Subcutaneous adipose tissue (tissue), 4 donors: Measurements from ENCODE around the gene NPAS3. TPM values are rescaled to one million over a fixed set of nuclear protein-coding genes. Genes with fewer than 3 reads are reported as not detected.

Experiments used
- total RNA-seq, 4 donors: library from RNA; depleted of rRNA; stranded (reverse); fragments of >200 nt; gene quantifications; one replicate each; pipeline ENCODE4 v1.1.0, GENCODE V29; 2016
- TF ChIP-seq, protein P1 (sequence below): fragments of 450-650 bp; IDR thresholded peaks from one replicate; pipeline ENCODE4 v1.5.1; 2016; ENCODE audit warnings: low read depth, mild to moderate bottlenecking, control low read depth, antibody characterized with exemption, moderate library complexity

The NPAS3 gene
- total RNA-seq, 4 donors from 2014 or later: 0.51 to 1.3 (median 1.0) TPM

- TF ChIP-seq, protein P1, sequence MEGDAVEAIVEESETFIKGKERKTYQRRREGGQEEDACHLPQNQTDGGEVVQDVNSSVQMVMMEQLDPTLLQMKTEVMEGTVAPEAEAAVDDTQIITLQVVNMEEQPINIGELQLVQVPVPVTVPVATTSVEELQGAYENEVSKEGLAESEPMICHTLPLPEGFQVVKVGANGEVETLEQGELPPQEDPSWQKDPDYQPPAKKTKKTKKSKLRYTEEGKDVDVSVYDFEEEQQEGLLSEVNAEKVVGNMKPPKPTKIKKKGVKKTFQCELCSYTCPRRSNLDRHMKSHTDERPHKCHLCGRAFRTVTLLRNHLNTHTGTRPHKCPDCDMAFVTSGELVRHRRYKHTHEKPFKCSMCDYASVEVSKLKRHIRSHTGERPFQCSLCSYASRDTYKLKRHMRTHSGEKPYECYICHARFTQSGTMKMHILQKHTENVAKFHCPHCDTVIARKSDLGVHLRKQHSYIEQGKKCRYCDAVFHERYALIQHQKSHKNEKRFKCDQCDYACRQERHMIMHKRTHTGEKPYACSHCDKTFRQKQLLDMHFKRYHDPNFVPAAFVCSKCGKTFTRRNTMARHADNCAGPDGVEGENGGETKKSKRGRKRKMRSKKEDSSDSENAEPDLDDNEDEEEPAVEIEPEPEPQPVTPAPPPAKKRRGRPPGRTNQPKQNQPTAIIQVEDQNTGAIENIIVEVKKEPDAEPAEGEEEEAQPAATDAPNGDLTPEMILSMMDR: no peak
These were observed 393.8 kb downstream of the NPAS3 start for GRCh38 chr14:33332497-33332896.

GRCh38 chr14:33335366-33335765 lies 396.7 kb downstream of the NPAS3 start:
- TF ChIP-seq, protein P1: no peak

DNA sequence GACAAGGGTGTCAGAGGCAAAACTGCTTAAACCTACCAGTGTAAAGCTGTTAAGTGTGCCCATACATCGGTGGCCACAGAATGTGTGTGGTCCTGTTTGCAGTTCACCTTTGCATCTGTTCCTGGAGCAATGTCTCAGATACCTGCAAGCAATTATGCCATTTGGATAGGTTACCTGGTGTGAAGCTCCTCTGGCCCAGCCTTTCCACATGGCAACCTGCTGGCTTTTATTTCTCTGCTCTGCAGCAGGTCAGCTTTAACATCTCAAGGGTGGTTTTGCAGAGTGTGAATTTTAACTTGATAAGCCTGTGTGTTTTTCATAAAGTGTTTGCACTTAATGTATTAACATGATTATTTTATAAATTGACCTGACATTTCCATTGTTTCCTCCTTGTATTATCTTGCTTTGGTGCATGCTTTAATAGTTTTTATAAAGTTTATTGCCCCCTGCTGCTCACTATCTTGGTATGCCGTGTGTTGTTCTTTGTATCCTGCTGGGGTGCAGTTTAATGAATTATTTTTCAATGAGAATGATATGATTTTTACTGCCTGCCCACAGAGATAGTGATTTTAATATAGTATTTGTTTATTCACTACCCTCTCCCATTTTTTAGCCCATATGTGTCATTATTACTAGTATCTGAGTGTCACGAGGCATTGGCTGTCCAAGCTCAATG lies 403.8 kb downstream of the NPAS3 start:
- TF ChIP-seq, protein P1: no peak

- TF ChIP-seq, protein P1: no peak
These were observed 404.3 kb downstream of the NPAS3 start for GRCh38 chr14:33343016-33343415.

DNA sequence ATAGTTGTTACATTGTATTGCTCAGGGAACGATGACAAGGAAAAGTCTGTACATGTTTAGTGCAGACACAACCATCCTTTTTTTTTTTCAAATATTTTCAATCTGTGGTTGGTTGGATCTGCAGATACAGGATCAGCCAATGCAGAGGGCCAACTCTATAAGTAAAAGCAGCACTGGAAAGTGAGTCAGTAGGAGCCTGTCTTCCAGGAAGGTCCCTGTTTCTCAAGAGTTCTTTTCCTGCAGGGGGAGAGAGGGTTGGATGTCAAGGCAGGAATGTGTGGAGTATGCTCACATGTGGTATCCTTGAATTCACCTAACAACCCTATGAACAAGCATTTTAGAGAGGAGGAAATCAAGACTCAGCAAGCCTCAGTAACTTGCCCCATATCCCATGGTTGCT lies 409.1 kb downstream of the NPAS3 start:
- TF ChIP-seq, protein P1: no peak

GRCh38 chr14:33348510-33348909 lies 409.8 kb downstream of the NPAS3 start:
- TF ChIP-seq, protein P1: no peak

GRCh38 chr14:33349871-33350270 lies 411.2 kb downstream of the NPAS3 start:
- TF ChIP-seq, protein P1: no peak
